ENCODE measurements around the gene RIPOR2.

GRCh38 chr6:24936641-24937317, 1.0 kb upstream of the RIPOR2 start:
- no peak for TF ChIP-seq ZFX (IDR thresholded peaks at IDR 0.05; ENCODE audit: borderline replicate concordance)
- TF ChIP-seq CTCF (IDR thresholded peaks at IDR 0.05), result no peak

All from 22Rv1 (cell line).